GM10248 (cell line): ENCODE results near the gene CHST8.

ENCODE experiments used
- CTCF ChIA-PET: fragments of 300-600 bp; sonication (Branson Sonifier 250); formaldehyde crosslinking; extraction: SDS; loops from one replicate; lab custom pipeline; 2021; ENCODE audit warnings: antibody characterized with exemption; lab: Yijun Ruan, JAX
- POLR2A ChIA-PET: fragments of 350-650 bp; sonication (Branson Sonifier 250); formaldehyde crosslinking; extraction: SDS; loops from one replicate; lab custom pipeline; 2020; ENCODE audit warnings: antibody characterized with exemption; lab: Yijun Ruan, JAX
- DNase-seq: peaks from one replicate; pipeline ENCODE4 v3.0.0; 2012; ENCODE audit errors: extremely low spot score
- TF ChIP-seq, protein P1 (sequence below): IDR thresholded peaks from 2 replicates; pipeline ENCODE4 v1.5.1; 2012; ENCODE audit warnings: mild to moderate bottlenecking, low read depth; ENCODE audit errors: extremely low read depth, missing control alignments, control extremely low read depth

Gene CHST8

DNA sequence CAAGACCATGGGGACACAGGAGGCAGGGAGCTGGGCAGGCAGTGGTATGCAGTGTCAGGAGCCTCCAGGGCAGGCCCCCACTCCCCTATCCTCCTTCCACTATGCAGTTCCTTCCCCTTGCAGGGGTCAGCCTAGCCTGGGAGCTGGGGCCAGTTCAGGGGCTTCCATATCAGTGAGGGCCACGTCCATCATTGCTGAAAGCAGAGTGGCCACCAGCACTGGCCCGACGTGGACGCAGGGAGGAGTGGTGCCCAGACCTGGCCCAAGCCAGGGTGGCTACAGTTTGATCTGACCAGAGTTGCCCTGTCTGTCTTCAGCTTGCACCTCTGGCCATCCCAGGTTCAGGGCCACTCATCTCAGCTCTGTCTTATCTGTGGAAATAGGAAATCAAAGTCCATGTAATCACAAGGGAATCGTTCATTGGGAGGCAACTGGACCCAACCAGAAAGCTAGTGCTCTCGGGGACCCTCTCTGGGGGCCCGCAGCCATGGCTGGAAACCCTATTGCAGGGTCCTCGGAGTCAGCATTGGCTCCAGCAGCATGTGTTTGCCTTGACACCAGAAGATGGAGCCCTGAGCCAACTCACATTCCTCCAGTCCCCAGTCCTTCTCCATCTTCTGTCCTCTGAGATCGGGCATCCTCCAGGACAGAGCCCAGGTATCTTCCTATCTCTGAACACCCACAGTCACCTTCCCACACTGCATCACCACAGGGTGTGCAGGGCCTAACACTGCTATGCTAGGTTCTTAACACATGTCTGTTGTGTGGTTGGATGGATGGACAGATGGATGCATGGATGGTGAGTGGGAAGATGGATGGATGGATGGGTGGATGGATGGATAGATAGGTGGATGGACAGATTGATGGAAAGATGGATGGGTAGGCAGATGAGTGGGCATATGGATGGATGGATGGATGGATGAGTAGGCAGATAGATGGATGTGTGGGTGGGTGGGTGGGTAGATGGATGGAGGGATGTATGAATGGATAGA, 99.2 kb downstream of the CHST8 start:
- no peak for DNase-seq
- ChIA-PET CTCF (interaction anchor here (1.7 kb wide), 1 partner anchor 57 kb away, joined by 5 read pairs; no protein-coding TSS in a partner anchor), POLR2A (no interaction called here)

DNA sequence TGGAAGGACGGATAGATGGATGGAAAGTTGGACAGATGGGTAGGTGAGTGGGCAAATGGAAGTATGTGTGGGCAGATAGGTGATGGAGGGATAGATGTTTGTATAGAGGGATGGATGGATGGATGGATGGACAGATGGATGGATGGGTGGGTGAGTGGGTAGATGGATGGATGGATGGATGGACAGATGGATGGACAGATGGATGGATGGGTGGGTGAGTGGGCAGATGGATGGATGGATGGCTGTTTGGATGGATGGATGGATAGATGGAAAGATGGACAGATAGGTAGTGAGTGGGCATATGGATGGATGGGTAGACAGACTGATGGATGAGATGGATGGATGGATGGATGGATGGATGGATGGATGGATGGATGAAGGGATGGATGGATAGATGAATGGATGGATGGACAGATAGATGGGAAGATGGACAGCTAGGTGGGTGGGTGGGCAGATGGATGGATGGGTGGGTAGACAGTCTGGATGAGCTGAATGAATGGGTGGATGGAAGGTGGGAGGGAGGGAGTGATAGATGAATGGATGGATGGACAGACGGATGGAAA, 100.1 kb downstream of the CHST8 start:
- CTCF ChIA-PET, result interaction anchor here (0.9 kb wide), 1 partner anchor 12 kb away, joined by 3 read pairs; no protein-coding TSS in a partner anchor
- TF ChIP-seq, protein P1, sequence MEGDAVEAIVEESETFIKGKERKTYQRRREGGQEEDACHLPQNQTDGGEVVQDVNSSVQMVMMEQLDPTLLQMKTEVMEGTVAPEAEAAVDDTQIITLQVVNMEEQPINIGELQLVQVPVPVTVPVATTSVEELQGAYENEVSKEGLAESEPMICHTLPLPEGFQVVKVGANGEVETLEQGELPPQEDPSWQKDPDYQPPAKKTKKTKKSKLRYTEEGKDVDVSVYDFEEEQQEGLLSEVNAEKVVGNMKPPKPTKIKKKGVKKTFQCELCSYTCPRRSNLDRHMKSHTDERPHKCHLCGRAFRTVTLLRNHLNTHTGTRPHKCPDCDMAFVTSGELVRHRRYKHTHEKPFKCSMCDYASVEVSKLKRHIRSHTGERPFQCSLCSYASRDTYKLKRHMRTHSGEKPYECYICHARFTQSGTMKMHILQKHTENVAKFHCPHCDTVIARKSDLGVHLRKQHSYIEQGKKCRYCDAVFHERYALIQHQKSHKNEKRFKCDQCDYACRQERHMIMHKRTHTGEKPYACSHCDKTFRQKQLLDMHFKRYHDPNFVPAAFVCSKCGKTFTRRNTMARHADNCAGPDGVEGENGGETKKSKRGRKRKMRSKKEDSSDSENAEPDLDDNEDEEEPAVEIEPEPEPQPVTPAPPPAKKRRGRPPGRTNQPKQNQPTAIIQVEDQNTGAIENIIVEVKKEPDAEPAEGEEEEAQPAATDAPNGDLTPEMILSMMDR, result no peak
- POLR2A ChIA-PET, result no interaction called here
- DNase-seq, result no peak

More for the DNA sequence above, 99.2 kb downstream of the CHST8 start:
- TF ChIP-seq, protein P1, result peak; percentile 6

DNA sequence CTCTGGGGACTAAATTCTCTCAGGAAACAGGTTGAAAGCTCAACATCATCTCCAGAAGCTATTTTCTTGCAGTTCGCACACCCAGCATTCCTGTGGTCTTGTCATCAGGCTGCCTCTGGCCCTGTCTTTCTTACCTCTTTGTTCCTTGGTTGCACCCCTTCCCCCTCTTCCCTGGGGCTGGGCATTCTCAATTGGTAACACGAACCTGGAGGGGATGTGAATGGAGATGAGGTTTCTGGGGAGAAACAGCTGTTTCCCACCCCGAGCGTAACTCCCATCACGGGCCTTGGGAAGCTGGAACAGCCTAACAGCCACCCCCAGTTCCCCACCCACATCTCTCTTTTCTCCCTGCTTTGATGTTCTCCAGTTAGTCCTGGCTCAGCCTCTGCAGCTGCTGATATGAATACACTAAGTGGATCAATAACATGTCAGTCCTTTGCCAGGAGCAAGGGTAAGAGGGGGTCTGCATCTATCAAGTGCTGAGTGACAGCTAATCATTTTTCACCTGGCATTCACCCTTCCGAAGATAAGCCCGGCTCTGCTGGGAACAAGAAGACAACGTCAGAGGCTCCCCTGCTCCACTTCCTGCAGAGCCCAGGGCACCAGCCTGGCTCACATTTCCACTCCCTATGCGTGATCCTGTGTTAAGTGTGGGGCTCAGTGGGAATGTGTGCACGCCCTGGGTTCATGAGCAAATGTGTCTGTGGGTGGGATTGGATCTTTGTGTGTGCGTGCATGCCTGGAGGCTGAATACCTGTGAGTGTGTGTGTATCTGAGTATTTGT, 100.9 kb downstream of the CHST8 start:
- DNase-seq, result no peak
- TF ChIP-seq, protein P1, result no peak
- ChIA-PET CTCF (interaction anchor here (0.9 kb wide), 1 partner anchor 12 kb away, joined by 3 read pairs; no protein-coding TSS in a partner anchor), POLR2A (no interaction called here)

DNA sequence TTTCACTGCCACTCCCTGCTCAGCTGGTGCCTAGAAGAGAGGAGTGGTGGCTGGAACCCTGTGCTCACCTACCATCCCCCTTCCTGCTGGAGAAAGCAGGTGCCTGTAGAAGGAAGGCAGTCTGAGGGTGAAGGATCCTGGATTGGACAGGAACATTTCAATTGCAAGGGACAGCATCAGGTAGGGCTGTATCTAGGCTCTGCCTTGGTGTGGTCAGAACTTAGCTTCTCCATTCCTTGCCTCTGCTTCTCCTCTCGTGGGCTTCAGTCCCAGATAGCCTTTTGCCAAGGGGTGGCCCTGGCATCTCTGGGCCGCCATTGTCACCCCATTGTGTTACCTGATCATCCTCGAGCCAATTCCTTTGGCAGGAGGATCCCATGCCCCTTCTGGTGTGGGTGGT, 101.8 kb downstream of the CHST8 start:
- POLR2A ChIA-PET, result no interaction called here
- no peak for DNase-seq
- CTCF ChIA-PET, result no interaction called here
- TF ChIP-seq, protein P1, result no peak

DNA sequence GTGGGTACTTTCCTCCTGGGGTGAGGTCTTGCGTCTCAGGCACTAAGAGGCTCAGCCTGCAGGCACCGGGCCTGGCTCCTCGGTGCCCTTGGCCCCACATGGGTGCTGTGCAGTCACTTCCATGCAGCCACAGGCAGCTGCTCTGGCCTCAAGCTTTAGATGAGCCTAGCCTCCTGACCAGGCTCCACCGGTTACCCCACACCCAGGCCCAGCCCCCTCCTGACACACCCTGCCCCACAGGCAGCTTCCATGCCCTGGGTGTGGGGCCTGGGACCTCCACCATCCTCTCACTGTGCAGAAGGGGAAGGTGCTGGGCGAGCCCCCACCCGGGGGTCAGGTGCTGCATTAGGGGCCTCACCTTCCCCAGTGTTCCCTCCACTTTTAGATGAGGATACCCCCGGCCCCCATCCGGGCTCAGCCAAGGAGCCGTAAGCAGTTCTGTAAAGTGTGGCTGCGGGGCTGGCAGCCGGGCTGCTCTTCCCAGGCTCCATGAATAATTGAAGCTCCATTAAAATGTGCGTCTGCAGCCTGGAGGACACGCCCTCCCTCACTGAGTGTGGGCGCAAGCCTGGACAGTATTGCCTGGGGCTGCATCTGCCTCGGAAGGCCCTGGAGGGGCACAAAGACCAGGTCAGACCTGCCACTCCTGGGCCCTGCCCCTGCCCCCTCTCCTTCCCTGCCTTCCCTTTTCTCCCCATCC, 102.4 kb downstream of the CHST8 start:
- TF ChIP-seq, protein P1, result no peak
- CTCF ChIA-PET, result no interaction called here
- POLR2A ChIA-PET, result no interaction called here
- no peak for DNase-seq
